HEK293T (cell line): ENCODE results near the gene GNLY.

Experiments used
- ELF4 ChIP-seq: fragments of 450-650 bp; IDR thresholded peaks from 2 replicates; pipeline ENCODE4 v1.6.1; 2017; ENCODE audit warnings: antibody characterized with exemption
- FOXA1 ChIP-seq: fragments of 450-650 bp; IDR thresholded peaks from 2 replicates; pipeline ENCODE4 v1.6.1; 2016; ENCODE audit warnings: mild to moderate bottlenecking
- FOXK2 ChIP-seq: fragments of 450-650 bp; IDR thresholded peaks from 2 replicates; pipeline ENCODE4 v1.6.1; 2016; ENCODE audit warnings: mild to moderate bottlenecking
- FOXM1 ChIP-seq: fragments of 450-650 bp; IDR thresholded peaks from 2 replicates; pipeline ENCODE4 v1.6.1; 2017; ENCODE audit warnings: mild to moderate bottlenecking, borderline replicate concordance
- L3MBTL2 ChIP-seq: fragments of 450-650 bp; conservative IDR thresholded peaks from 2 replicates; pipeline ENCODE4 v1.6.1; 2016; ENCODE audit warnings: mild to moderate bottlenecking
- ZNF384 ChIP-seq: fragments of 450-650 bp; IDR thresholded peaks from 2 replicates; pipeline ENCODE4 v1.6.1; 2016

- TF ChIP-seq FOXM1 (no peak), L3MBTL2 (no peak), FOXA1 (no peak), FOXK2 (no peak), ZNF384 (no peak), ELF4 (no peak)
These were observed 39.2 kb downstream of the GNLY start for GRCh38 chr2:85733121-85733960.
